Femur (tissue), 1 donor: ENCODE results near the gene ARID3C.
A peak's percentile ranks its signal among the peaks of the same experiment; 100 is the strongest.

Experiments
- DNase-seq: peaks from one replicate; pipeline ENCODE4 v3.0.0-alpha.2; 2017

Gene ARID3C

DNA sequence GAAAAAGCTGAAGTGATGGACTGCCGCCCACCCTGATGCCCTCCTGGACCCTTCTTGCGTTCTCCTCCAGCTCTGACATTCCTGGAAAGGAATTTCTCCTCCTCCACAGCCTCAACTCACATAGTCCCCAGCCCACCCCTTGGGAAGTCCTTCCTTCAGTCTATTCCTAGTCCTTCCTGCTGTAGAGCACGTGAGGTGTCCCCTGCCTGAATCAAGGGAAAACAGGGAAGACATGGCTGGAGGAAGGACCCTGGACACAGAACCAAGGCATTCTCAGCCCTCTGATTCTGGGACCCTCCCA lies 3.7 kb downstream of the ARID3C start:
- no peak for DNase-seq

DNA sequence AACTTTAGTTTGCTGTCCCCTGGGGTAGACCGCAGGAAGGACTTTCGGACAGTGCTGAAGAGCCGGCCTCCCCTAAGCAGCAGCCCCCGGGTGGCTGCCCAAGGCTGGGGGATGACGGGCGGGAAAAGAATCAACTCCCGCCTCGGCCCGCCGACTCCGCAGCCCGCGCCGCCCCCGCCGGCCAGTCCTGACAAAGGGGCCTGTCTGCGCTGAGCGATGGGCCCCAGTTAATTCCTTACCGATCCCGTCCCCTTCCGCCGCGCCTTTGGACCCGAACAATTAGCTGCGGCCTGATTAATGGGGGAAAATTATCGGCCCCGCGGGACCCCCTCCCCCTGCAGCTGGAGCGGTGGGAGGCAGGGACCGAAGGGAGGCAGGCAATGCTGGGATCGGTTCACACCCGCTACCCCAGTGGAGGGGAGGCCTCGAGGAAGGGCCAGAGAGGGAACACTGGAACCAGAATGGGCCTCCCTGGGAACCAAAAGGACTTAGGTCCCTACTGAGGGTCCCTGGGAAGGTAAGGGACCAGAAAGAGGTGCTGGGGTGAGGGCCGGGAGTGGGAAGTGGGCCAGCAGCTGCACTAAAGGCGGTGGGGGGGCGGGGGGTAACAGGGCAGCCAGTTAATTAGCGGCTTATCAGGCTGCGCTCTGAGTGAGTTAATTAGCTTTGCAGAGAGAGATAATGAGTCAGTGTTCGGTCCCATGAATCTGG lies 4.2 kb downstream of the ARID3C start:
- no peak for DNase-seq

DNA sequence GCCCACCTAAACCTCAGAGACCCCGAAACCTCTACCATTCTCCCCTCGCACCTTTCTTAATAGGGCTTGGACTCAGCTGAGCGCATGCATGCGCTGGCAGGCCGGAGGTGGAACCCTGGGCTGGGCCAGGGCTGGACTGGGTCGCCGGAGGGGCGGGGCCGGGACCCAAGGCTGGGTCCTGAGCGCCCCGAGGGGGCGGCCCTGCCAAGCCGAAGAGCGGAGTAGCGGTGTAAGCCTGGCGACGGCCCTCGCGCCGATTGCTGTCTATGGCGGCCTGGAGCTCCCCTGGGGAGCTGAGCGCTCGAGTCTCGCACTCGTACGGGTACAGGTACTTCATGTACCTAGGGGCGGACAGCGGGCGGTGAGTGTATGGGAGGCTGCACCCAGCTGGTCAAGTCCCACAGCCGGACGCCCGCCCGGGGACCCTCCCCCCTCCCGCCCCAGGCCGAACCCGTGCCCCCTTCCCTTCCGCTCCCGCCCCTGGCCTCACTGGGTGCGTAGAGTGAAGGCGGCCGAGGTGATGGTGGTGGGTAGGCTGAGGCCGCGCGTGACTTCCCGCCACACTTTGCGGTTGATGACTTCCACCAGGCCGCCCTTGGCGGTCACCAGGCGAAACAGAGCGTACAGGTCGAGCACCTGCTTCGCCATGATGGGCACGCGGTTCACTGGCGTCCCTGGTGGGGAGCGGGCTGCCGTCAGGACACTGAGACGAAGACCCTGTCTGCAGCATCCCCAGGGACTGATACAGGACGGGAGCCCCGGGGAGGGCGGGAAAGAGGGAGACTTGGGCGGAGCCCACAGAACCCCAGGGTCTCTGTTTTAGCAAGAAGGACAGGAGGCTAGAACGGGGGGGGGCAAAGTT lies 5.3 kb downstream of the ARID3C start:
- no peak for DNase-seq

DNA sequence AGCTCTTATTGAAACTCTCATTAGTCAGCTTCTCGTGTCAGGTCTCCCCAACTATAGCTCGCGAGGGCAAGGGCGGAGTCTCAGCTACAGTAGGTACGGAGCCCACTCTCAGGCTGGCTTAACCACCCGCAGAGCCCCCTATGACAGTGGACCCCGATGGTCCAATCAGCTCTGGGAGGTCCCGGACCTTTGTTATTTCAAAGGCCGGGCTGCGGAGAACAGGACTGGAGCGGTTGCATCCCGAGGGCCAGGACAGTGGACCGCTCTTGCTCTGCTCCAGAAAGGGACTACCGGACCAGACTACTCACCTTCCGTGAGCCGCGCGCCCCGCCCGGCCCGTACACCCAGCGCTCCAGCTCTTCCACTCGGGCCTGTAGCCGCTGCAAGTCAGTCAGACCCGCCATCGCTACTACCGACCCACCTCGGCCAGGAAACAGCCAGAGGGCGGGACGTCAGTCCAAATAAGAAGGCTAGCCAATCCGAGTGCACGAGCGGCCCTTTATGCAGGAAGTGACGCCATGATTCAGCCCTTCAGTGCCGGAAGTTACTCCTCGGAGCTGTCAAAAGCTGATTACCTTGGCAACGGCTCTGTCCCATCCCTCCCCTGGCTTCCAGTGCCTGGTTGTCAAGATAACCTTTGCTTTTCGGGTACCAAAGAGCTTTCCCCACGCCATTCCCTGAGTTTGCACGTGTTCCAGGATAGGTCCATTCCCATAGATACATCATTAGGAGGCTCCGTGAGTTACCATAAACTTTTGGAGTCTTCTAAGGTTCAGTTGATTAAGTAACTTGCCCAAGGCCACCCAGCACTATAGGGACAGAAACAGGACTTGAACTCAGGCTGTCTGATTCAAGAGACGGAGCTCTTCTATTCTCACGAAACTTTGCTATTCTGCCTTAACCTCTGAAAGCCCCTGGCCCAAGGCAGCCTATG lies 8.5 kb downstream of the ARID3C start, which contains the start of gene DCTN3:
Gene DCTN3 (minus strand): TSS at position 435 of the 934 bp plus-strand sequence. CDS start 31 bp downstream, at position 404.
- peak; percentile 97 for DNase-seq

DNA sequence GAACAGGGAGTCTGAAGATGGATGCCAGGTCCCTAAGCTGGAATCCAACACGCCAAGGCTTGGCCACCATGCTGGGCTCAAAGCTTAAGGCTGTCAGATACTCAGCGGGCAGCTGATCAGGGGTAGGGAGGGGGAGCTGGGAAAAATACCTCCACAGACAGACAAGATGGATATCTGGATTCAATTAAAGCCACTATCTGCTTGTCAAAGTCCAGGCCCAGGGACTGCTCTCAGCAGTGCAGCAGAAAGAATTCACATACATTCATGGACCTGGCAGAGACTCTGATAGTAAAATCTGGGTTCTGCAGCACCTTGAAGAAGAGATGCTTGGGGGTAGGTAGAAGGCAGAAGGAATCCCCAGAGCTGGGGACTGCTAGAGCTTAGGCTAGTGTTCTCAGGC lies 13.7 kb downstream of the ARID3C start:
- no peak for DNase-seq

DNA sequence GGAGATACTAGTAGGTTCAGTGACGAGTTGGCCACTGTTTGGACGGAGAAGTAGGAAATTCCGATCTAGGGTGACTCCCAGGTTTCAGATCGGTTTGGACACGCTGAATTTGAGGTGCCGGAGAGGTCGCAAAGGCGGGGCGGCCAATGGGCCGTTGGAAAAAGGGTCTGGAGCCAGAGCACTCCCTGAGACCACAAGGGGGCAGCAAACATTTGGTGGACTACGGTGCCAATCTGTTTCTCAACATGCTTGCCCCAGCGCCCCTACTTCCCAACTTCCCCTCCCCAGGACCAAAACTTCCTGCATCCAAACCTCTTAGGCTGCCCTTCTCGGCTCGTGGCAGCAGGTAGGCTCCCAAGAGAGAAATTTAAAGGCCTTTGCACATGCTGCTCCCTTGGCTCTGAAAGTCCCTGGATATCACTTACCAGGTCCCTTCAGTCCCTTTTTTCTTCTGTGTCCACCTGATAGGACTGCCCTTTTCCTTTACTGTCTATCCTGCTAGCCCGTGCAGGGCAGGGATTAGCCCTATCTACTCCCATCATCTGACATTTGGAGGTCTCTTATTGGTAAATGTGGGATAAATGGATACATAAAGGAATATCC lies 16.0 kb downstream of the ARID3C start:
- DNase-seq, result peak; percentile 86

DNA sequence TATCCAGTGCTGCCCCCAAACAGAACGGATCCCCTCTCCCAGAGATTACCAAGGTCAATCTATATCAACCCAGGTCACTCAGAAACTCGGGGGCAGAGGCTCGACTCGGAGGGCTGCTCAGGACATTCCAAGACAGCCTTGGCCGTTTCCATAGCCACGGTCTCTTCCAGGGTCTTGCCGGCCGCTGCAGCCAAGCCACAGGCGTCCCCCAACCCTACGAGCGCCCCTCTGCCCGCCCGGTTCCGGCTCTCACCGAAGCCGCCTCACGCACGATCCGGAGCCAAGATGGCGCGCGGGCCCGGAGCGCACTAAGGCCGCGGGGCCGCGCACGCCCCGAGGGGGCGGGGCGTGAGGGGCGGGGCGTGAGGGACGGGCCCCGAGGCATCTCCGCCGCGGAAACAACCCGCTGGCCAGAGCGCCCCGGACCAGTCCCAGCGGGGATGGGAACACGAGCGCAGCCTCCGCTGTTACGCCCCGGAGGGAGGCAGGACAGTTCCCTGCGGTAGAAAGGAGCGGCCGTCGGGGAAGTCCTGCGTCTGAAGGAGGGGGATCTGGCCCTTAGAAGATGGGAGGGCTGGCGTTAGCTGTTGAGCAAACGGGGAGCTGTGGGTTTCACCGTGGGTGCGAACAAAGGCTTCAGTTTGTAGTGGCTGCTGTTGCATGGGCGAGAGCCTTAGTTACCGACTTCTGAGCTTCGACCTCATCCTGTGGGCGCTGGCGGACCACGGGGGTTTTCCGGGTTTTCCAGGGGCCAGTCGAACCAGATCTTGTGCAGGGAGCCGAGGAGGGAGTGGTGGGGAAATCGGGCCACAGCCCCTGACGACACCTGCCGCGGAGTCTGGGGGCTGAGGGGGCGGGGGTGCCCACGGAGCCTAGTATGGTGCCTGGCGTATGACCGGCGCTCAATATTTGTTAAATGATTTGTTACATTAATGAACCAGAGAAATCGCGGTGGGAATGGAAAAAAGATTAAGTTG lies 16.8 kb downstream of the ARID3C start, which contains the start of gene RPP25L:
Gene RPP25L (minus strand): TSS at position 287 of the 977 bp plus-strand sequence. CDS start 801 bp downstream, outside the sequence.
- DNase-seq, result peak; percentile 90

DNA sequence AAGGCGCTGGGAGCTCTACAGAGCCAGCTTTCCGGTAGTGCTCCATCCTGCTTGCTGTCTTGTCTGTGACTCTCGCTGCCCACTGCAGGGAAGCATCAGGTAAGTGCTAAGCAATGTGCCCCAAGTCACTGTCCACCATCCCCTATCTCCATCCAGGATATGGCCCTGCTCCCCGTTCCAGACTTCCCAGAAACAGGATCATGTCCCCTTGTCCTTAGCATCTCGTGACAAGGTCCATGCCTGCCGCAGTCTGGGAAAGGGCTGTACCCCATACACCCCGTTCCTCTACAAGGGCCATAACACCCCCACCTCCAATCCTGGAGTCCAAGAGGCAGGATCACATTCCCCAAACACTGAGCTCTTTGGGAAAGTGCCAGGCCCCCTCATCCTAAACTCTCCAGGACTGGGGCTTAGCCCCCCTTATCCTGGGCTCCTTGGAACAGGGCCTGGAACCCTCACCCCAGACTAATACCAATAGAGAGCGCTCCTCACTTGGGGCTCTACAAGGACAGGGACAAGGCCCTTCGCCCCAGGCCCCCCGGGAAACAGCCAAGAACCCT lies 17.5 kb downstream of the ARID3C start:
- DNase-seq, result peak; percentile 50

DNA sequence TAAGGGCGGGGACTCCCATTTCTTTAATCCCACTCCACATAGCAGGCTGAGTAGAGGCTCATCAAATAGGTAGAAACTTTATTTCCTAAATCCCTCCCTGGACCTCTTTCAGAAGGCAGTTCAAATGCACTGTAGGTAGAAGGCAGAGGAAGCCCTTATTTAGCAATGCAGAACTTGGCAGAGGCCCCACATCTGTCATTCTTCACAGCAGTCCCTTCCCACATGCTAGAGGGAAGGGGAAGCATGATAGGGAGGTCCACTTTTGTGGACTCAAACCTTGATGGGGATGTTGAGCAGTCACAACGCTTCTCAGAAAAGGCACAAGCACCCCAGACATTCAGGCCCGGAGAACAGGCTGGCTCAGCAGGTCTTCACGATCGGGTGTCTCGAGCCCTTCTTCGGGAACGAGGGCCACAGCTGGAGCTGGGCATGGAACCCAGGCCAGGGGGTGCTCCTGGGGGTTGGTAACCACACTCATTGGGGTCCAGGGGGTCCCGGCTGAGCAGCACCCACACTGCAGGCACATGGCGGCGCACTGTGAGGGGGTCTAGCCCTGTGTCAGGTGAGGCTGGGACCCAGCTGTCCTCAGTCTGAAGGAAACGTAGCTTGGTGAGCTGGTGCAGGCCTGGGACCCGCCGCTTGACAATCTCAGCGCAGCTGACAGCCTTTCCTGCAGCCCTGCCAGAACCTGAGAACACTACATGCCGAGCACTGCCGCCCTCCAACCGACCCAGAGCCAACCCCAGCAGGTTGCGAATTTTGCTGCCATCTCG lies 18.2 kb downstream of the ARID3C start:
- DNase-seq, result no peak

DNA sequence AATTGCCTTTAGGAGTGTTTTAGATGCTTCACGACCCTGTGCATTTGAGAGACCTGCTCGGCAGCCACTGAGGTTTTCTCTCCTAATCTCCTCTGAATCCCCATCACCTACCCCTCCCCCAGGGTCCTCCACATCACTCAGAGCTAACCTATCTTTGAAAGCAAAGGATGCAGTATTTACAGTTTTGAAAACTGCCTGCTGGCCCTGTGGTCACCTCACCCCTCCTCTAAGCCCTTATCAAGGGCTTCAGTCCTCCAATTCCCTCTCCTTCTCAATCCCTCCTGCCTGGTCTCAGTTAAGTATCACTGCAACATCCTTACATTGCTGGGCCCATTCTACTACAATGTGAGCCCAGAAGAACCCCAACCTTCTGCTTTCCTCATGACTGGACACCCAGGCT lies 21.5 kb downstream of the ARID3C start:
- DNase-seq, result no peak

DNA sequence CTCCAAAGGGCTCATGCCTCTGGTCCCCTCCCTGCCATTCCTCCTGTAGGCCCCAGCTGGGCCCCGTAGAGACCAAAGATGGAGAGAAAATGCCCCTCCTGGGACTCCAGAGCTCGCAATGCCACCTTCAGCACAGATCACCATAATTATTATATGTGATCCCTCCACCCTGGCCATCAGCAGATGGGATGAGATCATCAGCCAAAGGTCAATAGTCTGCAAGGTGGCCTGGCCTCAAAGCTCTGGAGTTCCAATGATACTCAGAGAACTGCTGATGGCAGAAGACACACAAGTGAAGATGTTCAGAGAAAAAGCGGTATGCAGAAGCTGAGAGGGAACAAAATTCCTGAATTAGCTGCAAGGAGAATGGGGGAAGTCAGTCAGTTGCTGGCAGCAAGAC lies 22.0 kb downstream of the ARID3C start:
- DNase-seq, result no peak

DNA sequence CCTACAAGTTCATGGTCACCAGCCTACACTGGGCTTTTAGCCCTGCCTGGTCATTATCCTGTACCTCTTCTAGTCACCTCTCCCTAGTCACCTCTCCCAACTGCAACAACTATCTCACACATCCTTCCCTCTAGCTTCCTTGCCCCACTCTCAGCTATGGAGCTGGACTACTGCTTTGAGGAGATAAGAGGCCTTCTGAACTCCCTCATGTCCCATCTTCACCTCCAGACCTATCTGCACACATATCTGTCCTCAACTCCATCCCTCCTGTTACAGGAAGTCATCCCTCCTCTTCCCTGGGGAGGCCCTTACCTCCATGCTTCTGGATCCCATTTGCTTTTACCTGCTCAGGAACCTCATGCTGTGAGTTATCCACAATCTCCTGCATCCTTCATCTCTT lies 22.7 kb downstream of the ARID3C start:
- DNase-seq, result no peak

DNA sequence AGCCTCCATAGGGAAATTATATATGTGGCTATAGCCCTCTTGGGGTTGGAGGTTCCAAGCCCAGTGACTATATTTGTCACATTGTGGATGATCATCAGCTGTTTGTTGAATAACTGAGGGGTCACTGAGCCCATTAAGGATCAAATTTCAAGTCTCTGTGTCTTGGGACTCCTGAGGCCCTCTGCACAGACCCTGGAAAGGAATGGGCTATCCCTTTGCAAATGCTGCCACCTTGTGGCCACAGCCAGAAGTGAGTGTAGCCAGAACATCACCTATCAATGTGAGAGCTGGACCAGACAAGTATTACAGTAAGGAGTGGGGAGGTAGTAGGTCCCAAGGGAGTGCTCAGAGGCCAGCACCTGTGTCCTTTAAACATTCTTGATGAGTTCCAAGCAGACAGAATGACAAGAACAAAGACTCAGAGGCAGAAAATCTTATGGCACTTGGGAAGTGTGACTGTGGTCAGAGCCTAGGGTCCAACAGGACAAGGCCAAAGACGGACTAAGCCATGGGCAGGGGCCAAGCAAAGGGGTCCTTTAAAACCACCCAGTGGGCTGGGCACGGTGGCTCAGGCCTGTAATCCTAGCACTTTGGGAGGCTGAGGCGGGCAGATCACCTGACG lies 25.1 kb downstream of the ARID3C start:
- DNase-seq, result peak; percentile 88

DNA sequence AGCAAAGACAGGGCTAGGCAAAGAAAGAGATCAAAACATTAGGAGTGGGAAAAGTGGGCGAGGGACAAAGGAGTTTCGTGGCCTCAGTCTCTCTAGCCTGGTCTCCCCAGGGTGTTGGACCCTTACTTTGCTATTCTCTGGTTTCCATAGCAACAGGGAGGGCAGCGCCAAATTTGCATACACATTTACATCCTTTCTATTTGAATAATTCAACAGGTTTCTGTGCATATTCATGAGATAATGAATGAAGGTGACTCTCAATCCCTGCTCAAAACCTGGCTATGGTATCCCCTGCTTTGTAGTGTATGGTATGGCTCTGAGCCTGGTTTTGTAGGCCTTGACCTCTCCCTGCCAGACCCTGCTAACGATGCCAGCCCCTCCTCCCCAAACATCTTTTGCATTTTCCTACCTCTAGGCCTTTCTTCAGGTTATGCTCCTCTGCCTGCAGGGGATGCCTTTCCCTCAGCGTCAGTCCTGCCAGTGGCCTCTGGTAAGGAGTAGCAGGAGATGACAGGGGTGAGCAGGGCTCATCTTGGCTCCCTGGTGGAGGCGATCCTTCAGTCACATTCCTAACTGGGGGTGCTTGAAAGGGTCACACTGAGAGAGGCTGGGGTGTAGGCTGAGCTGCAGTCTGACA lies 26.8 kb downstream of the ARID3C start:
- no peak for DNase-seq

DNA sequence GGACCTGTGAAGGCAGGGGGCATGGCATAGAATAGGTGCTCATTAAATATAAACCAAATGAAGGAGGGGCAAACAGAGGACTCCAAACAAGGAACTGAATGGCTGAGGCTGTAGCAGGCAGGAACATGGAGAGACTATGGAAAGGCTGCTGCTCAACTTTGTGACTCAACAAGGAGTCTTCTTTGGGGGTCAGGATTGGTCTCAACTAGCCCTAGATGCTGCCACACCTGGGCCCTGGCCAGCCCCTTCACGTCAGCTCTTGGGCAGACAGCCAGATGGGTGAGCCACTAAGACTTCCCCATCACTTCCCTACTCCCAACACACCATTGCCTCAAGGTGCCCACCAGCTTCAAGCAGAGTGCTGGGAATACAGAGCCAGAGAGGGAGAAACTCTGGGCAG lies 28.0 kb downstream of the ARID3C start:
- no peak for DNase-seq

DNA sequence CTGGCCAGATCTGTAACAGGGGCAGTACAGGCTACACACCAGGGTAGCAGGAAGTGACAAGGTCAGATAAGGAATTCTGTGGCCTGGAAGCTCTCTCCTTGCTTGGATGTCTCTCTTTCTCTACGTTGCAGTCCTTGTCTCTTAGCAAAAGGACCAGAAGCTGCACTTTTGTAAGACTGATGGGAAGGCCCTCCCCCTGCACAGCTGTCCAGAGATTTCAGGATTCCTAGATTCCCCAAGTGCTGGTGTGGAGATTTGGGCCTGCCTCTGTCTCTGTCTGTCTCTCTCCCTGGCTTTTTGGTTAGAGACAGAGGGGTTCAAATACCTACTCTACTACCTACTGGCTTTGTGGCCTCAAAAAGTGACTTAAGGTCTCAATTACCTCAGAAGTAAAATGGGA lies 29.3 kb downstream of the ARID3C start:
- no peak for DNase-seq

DNA sequence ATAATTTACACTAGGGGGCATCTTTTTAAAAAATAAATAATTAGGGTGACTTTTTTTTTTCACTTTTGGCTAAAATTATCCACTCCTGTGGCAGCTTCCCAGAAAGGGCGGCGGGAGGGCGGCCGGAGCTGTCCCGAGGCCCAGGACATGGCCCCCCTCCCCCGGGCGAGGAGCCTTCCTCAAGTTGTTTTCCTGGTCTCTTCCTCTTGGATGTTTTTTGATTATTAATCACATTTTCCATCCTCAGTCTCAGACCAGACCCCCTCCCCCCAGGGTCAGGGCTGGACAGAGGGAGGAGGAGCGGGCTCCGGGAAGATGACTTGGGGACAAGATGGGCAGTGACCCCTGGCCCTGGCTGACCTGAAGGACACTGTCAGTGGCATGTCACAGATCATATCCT lies 34.7 kb downstream of the ARID3C start:
- DNase-seq, result no peak

DNA sequence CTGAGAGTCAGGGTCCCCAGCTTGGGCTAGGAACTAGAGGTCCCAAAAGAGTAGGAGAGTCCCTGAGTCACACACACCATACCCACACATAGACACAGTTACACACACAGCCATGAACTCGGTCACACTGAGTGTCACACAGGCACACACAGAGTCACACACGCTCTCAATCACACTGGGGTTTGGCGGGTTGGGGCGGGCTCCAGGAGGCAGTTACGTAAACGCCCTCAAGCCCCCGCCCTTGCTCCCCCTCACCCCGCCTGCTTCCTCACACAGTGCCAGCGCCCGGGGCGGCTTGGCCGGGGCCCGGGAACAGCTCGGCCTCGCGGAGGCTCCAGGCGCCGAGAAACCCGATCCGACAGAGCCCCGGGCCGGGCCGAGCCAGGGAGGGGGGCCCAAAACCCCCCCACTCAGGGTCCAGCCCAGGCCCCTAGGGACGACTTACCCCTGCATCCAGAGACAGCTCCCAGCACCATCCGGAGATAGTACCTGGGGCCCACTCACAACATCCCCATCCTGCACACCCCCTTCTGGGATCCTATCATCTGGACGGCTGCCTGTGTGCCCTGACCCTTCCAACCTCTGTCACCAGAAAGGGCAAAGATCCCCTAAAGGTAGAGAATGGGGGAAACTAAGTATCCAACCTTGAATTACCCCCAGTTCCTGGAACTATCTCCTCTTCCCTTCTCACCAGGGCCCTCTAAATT lies 35.8 kb downstream of the ARID3C start:
- DNase-seq, result peak; percentile 84
